IPS-18c (cell line): Measurements from ENCODE around the gene MRPS2.

Source experiments
- H3K4me3 ChIP-seq: 2 replicates; pipeline ENCODE4 v1.7.0; 2013; ENCODE audit warnings: low read depth, mild to moderate bottlenecking, low read length, moderate library complexity; ENCODE audit not compliant: insufficient read depth
- H3K9me3 ChIP-seq: one replicate; pipeline ENCODE4 v1.6.1; 2013; ENCODE audit warnings: mild to moderate bottlenecking, low read length, moderate library complexity; ENCODE audit not compliant: control insufficient read depth, insufficient read depth

The MRPS2 gene

GRCh38 chr9:135490980-135491464 is 9.5 kb upstream of the MRPS2 start:
- Histone ChIP-seq H3K4me3 (no peak overlapping the region; the same call in 1 of the 2 replicates), H3K9me3 (no peaks in the 10 kb centered on the region)

DNA sequence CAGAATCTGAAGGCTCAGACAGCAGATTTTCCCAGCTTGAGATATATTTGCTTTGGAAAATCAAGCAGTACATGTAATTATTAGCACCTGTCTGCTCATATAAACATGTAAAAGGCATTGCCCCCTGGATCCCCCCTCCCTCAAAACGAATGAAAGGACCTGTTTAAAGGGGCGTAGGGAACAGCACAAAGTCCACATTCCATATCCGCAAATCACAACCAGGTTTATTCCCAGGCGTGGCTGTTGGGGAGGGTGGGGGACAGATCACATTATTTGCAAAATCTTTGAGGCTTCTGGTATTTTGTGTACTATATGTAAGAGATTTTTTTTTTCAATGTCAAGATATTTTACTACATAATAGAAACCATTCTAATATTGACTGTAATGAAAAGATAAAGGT is 8.7 kb upstream of the MRPS2 start:
- H3K4me3 ChIP-seq: no peak overlapping the region
- H3K9me3 ChIP-seq: no peaks in the 10 kb centered on the region

DNA sequence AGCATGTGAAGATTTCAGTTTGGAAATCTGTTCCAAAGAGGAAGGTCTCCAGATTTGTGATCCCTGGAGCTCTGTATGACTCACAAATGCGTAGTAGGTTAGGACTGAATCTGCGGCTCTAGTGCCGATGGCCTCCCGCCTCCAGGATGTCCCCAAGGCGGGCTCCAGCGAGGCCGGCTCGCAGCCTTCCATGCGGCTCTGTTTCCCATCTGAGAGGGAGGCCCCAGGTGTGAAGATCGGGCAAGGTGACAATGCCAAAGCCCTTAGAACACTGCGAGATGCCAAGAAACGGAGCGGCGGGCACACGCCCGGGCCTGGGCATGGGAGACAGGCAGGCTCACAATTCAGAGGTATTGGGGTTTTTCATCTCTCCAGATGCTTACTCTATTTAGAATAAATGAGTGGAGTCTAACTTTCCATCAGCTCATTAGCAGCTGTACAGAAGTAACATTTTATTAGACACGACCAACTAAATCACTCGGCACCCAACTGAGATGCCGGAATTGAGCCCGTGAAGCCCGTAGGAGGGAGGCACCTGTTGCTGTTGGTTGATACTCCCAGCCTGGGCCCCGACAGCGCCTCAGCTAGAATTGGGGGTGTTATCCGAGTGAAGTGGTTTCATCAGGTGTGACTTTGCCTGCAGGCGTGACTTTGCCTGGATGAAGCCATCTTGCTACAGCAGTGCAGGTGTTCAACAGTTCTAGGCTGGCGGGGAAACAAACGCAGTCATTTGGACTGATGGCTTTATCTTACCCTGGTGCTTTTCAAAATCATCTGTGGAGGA is 7.4 kb upstream of the MRPS2 start:
- Histone ChIP-seq H3K9me3 (no peaks in the 10 kb centered on the region), H3K4me3 (no peak overlapping the region)

- no peaks in the 10 kb centered on the region for H3K9me3 ChIP-seq
- no peak overlapping the region for H3K4me3 ChIP-seq
Measured at GRCh38 chr9:135494791-135495559, 5.5 kb upstream of the MRPS2 start.

- H3K9me3 ChIP-seq: no peaks in the 10 kb centered on the region
- no peak overlapping the region for H3K4me3 ChIP-seq
Measured at GRCh38 chr9:135498381-135499126, 1.9 kb upstream of the MRPS2 start.

DNA sequence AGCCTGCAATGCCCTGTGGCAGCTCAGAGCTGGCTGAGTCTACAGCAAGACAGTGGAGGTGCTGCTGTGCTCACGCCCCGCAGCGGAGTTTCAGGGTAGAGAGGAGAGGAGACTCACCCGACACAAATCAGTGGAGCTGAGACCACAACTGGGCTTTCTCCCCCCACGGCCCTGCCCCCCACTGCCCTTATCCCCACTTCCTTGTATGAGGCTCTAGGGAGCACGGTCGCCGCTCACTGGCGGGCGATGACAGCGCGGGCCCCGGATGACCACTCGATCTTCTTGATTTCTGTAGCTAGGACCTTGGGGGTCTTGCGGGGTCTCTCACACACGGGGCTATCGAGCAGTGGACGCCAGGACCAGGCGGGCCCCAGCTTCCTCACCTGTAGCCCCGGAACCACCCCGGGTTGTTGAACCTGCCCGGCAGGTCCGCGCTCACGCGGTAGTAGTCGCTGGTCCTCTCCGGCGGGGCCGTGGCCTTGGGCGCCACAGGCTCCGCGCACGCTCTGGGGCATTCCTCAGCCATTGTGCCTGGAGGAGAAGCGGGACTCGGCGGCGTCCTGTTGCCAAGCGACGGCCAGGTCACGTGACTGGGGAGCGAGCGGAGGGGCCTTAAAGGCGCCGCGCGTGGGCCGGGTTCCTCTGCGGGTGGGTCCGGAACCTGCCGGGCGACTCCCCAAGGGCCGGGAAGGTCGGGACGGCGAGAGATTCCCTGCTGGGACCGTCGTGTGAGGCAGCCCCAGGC is 984 bp upstream of the MRPS2 start:
- H3K4me3 ChIP-seq: peak overlapping the region; percentile 90
- H3K9me3 ChIP-seq: no peaks in the 10 kb centered on the region

DNA sequence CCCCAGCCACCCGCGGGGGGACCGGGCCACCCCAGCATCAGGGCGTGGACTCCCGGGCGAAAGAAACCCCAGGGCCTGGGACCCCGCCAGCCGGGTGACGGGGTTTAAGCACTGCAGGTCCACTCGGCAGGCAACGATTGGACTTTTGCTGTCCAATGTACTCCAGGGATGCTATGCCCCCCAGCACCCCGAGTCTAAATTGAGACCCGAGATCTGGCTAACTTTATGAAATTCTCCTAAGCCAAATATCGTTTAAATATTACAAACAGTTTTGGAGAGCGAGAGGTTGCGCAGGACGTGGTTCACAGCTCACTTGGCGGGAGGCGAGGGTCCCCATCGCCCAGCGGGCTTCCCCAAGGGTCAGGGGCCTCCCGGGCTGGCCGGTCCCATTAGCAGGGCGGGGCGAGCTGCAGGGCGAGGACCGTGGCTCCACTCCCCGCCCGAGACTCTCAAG is 384 bp upstream of the MRPS2 start:
- no peaks in the 10 kb centered on the region for H3K9me3 ChIP-seq
- H3K4me3 ChIP-seq: peak overlapping the region; percentile 90

GRCh38 chr9:135501261-135502167 is 1.0 kb downstream of the MRPS2 start:
- H3K9me3 ChIP-seq: no peaks in the 10 kb centered on the region
- H3K4me3 ChIP-seq: peak overlapping the region; percentile 90

DNA sequence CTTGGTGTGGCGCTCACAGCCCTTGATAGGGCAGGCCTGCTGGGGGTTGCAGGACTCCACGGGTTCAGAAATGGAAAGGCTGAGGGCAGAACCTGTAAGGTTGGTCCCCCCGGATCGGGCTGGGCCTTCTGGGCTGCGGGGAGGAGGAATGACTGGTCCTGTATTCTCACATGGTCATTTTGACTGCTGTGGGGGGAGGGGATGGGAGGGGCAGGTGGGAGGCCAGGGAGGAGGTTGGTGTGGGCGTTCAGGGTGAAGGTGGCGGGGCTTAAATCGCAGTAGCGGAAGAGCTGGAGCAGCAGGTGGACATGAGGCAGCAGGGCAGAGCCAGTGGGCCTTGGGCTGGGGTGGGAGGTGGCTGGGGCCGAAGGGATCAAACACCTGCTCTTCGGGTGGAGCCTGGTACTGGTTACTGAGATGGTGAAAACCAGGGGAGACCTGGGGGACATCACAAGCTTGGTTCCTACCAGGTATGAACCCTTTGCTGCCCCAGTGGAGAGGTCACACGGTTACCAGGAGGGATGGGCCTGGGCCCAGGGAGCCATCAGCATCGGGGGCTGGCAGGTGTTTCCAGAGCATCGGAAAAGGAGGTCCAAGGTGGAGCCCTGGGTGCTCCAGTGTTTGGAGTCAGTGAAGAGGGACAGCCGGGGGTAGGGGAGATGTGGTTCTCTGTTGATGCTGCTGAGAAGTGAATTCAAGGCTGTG is 1.8 kb downstream of the MRPS2 start:
- Histone ChIP-seq H3K4me3 (no peak overlapping the region), H3K9me3 (no peaks in the 10 kb centered on the region)

DNA sequence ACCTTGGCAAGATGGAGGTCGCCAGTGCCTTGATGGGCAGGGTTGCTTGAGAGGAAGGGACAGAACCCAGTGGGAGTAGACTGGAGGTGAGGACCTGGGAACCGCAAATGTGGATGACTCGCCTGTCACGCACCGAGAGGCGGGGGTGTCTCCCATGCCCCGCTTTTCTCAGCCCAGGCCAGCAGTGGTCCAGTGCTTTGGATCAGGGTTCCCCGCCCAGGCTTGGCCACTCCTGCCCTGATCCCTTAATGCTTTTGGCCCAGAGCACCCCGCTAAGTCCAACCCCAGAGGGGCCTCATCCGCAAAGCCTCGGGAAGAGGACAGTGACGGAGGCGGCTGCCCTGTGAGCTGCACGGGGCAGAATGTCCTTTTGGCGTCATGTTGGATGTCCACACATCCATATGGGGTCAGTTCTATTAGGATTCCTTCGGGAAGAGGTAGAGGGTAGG is 2.4 kb downstream of the MRPS2 start:
- no peak overlapping the region for H3K4me3 ChIP-seq

DNA sequence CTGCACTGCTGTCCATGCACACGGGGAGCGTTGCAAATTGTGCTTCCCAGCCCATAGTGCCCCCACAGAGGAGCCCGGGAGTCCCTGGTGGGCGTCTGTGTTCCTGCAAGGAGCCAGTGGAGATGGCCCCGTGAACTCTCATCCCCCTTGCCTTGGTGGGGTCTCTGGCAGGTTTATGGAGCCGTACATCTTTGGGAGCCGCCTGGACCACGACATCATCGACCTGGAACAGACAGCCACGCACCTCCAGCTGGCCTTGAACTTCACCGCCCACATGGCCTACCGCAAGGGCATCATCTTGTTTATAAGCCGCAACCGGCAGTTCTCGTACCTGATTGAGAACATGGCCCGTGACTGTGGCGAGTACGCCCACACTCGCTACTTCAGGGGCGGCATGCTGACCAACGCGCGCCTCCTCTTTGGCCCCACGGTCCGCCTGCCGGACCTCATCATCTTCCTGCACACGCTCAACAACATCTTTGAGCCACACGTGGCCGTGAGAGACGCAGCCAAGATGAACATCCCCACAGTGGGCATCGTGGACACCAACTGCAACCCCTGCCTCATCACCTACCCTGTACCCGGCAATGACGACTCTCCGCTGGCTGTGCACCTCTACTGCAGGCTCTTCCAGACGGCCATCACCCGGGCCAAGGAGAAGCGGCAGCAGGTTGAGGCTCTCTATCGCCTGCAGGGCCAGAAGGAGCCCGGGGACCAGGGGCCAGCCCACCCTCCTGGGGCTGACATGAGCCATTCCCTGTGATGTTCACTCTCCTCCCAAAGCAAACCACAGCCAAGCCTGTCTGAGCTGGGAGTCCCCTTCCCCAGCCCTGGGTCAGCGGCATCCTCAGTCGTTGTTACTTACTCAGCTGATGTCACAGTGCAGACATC is 3.1 kb downstream of the MRPS2 start:
- no peak overlapping the region for H3K4me3 ChIP-seq
- no peaks in the 10 kb centered on the region for H3K9me3 ChIP-seq

More for the DNA sequence above, 2.4 kb downstream of the MRPS2 start:
- H3K9me3 ChIP-seq: no peaks in the 10 kb centered on the region

- H3K9me3 ChIP-seq: no peaks in the 10 kb centered on the region
- H3K4me3 ChIP-seq: no peak overlapping the region
Measured at GRCh38 chr9:135504262-135505243, 4.1 kb downstream of the MRPS2 start.

DNA sequence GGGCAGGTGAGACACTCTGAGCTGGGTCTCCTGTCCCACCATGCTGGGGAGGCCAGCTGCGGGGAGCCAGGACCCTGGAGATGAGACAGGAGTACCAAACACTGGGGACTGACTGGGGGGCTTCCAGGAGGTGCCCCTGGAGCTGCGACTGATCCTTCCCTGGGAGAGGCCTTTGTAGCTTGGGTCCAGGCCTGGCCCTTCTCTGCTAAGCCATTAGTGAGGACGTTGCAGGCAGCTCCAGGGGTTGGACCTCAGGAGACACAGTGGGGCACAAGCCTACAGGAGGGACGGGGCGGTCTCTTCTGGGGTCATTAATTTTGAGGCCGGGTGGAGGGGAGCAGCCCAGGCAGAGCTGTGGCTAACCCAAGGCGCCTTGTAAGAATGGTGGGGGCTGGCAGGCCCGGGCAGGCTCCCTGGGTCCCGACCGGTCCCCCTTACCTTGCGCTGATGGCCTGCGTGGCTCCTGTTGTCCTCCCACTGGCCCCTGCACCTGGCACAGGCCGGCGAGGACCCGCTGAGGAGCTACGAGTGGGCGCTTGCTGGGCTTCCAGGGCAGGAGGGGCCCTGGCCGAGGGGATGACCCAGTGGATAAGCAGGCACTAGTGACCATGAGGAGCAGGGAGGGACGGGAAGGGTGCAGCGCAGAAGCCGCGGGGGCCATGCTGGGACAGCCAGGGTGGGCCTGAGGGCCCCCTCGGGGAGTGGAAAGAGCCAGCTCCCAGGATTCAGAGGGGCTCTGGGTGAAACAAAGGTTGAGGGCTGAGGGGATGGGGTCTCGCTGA is 5.1 kb downstream of the MRPS2 start:
- Histone ChIP-seq H3K4me3 (no peak overlapping the region), H3K9me3 (no peaks in the 10 kb centered on the region)
